ENCODE data around the gene TCF7L1. TPM values are rescaled to one million over a fixed set of nuclear protein-coding genes. Genes with fewer than 3 reads are reported as not detected.

Gene TCF7L1
- total and polyA plus RNA-seq, 2 of the 13 experiments (the other 11 are each of a cell fraction or from before 2014, with no cell fraction given): 0.04 to 0.15 TPM

DNA sequence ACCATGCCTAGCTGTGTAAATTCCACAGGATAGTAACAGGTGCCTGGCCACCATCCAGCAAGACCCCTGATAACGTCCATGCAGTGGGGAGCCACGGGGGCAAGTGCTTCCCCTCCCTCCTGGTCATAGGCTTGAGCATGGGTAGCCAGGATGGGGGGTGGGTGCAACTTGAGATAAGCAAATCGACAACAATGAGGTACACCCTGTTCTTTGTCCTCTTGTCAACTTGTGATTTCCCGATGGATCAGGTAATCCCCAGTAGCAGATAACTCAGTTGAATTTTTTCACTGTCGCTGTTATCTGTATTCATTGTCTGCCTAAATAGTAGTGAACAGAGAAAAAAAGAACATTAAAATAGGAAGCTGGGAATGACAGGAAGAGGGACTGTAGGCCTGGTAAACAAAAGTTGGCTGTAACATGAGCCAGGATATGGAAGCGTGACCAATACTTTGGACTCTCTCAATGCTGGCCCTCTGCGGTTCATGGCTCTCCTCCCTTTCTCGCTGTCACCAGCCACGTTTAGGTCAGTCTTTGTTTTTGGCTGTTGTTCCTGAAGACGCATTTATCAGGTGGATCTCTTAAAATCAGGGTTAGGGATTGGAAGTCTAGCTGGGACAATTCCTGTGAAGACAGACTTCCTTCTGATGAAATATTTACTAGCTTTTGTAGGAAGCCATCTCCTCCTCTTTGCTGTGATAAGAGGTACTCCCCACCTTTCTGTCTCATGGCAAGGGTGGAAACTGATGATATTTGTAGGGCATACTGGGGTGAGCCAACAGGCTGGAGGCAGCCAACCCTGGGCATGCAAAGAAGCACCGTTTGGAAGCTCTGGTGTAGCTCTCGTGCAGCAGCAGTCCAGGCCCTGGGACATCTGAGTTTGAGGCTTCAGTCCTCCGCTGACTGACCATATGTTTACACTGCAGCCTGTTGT is 42.4 kb downstream of the TCF7L1 start (continued):
- TF ChIP-seq ZNF644 (CRISPR knock-in tag; IDR thresholded peaks at IDR 0.05; ENCODE audit: low read depth) (peak; percentile 54; the same call in 1 of the 2 replicates), MAFF (IDR thresholded peaks at IDR 0.05; ENCODE audit: low read depth, low read length) (no peak), GATAD2A (CRISPR knock-in tag; IDR thresholded peaks at IDR 0.05) (peak; percentile 40; the same call in 1 of the 2 replicates), YEATS4 (CRISPR knock-in tag; IDR thresholded peaks at IDR 0.05; ENCODE audit: borderline replicate concordance) (no peak), ZNF747 (CRISPR knock-in tag; IDR thresholded peaks at IDR 0.05; ENCODE audit: borderline replicate concordance) (no peak), HDAC1 (CRISPR knock-in tag; IDR thresholded peaks at IDR 0.05) (peak; percentile 15; the same call in 1 of the 2 replicates), MEIS2 (CRISPR knock-in tag; IDR thresholded peaks at IDR 0.05) (no peak), MYNN (CRISPR knock-in tag; IDR thresholded peaks at IDR 0.05; ENCODE audit: low read depth) (no peak), ISL2 (CRISPR knock-in tag; IDR thresholded peaks at IDR 0.05) (no peak), TSC22D2 (CRISPR knock-in tag; IDR thresholded peaks at IDR 0.05; ENCODE audit: borderline replicate concordance) (no peak), ZNF337 (CRISPR knock-in tag; IDR thresholded peaks at IDR 0.05; ENCODE audit: borderline replicate concordance, low read depth) (no peak), PITX1 (CRISPR knock-in tag; IDR thresholded peaks at IDR 0.05) (no peak)
- TF ChIP-seq, protein P1, sequence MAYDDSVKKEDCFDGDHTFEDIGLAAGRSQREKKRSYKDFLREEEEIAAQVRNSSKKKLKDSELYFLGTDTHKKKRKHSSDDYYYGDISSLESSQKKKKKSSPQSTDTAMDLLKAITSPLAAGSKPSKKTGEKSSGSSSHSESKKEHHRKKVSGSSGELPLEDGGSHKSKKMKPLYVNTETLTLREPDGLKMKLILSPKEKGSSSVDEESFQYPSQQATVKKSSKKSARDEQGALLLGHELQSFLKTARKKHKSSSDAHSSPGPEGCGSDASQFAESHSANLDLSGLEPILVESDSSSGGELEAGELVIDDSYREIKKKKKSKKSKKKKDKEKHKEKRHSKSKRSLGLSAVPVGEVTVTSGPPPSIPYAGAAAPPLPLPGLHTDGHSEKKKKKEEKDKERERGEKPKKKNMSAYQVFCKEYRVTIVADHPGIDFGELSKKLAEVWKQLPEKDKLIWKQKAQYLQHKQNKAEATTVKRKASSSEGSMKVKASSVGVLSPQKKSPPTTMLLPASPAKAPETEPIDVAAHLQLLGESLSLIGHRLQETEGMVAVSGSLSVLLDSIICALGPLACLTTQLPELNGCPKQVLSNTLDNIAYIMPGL (CRISPR knock-in tag; IDR thresholded peaks at IDR 0.05; ENCODE audit: borderline replicate concordance in 1 of 2, low read depth in 1 of 2): peak in 1 of 2 experiments; percentile 18; a peak in 1 of 4 replicates
- TF ChIP-seq, protein P2, sequence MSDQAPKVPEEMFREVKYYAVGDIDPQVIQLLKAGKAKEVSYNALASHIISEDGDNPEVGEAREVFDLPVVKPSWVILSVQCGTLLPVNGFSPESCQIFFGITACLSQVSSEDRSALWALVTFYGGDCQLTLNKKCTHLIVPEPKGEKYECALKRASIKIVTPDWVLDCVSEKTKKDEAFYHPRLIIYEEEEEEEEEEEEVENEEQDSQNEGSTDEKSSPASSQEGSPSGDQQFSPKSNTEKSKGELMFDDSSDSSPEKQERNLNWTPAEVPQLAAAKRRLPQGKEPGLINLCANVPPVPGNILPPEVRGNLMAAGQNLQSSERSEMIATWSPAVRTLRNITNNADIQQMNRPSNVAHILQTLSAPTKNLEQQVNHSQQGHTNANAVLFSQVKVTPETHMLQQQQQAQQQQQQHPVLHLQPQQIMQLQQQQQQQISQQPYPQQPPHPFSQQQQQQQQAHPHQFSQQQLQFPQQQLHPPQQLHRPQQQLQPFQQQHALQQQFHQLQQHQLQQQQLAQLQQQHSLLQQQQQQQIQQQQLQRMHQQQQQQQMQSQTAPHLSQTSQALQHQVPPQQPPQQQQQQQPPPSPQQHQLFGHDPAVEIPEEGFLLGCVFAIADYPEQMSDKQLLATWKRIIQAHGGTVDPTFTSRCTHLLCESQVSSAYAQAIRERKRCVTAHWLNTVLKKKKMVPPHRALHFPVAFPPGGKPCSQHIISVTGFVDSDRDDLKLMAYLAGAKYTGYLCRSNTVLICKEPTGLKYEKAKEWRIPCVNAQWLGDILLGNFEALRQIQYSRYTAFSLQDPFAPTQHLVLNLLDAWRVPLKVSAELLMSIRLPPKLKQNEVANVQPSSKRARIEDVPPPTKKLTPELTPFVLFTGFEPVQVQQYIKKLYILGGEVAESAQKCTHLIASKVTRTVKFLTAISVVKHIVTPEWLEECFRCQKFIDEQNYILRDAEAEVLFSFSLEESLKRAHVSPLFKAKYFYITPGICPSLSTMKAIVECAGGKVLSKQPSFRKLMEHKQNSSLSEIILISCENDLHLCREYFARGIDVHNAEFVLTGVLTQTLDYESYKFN (CRISPR knock-in tag; conservative IDR thresholded peaks at IDR 0.05): peak; percentile 78
- TF ChIP-seq, protein P3, sequence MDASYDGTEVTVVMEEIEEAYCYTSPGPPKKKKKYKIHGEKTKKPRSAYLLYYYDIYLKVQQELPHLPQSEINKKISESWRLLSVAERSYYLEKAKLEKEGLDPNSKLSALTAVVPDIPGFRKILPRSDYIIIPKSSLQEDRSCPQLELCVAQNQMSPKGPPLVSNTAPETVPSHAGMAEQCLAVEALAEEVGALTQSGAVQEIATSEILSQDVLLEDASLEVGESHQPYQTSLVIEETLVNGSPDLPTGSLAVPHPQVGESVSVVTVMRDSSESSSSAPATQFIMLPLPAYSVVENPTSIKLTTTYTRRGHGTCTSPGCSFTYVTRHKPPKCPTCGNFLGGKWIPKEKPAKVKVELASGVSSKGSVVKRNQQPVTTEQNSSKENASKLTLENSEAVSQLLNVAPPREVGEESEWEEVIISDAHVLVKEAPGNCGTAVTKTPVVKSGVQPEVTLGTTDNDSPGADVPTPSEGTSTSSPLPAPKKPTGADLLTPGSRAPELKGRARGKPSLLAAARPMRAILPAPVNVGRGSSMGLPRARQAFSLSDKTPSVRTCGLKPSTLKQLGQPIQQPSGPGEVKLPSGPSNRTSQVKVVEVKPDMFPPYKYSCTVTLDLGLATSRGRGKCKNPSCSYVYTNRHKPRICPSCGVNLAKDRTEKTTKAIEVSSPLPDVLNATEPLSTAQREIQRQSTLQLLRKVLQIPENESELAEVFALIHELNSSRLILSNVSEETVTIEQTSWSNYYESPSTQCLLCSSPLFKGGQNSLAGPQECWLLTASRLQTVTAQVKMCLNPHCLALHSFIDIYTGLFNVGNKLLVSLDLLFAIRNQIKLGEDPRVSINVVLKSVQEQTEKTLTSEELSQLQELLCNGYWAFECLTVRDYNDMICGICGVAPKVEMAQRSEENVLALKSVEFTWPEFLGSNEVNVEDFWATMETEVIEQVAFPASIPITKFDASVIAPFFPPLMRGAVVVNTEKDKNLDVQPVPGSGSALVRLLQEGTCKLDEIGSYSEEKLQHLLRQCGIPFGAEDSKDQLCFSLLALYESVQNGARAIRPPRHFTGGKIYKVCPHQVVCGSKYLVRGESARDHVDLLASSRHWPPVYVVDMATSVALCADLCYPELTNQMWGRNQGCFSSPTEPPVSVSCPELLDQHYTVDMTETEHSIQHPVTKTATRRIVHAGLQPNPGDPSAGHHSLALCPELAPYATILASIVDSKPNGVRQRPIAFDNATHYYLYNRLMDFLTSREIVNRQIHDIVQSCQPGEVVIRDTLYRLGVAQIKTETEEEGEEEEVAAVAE (CRISPR knock-in tag; IDR thresholded peaks at IDR 0.05; ENCODE audit: borderline replicate concordance): no peak
- TF ChIP-seq, protein P4, sequence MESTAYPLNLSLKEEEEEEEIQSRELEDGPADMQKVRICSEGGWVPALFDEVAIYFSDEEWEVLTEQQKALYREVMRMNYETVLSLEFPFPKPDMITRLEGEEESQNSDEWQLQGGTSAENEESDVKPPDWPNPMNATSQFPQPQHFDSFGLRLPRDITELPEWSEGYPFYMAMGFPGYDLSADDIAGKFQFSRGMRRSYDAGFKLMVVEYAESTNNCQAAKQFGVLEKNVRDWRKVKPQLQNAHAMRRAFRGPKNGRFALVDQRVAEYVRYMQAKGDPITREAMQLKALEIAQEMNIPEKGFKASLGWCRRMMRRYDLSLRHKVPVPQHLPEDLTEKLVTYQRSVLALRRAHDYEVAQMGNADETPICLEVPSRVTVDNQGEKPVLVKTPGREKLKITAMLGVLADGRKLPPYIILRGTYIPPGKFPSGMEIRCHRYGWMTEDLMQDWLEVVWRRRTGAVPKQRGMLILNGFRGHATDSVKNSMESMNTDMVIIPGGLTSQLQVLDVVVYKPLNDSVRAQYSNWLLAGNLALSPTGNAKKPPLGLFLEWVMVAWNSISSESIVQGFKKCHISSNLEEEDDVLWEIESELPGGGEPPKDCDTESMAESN (CRISPR knock-in tag; conservative IDR thresholded peaks at IDR 0.05): no peak

Measured in HepG2 (cell line).